DOHH2 (cell line): ENCODE results near the gene CDK6.

ENCODE experiments used
- H3F3A ChIP-seq: fragments of 200-600 bp; sonication (generic), shearing (Covaris generic); 2 replicates; pipeline ENCODE4 v1.6.0; 2016; ENCODE audit warnings: antibody characterized with exemption, mild to moderate bottlenecking; ENCODE audit not compliant: control insufficient read depth, insufficient read depth
- H3K27ac ChIP-seq: fragments of 200-600 bp; sonication (generic); 2 replicates; pipeline ENCODE4 v1.5.1; 2014; ENCODE audit warnings: low read depth, mild to moderate bottlenecking, low read length, moderate library complexity
- H3K27me3 ChIP-seq: fragments of 200-600 bp; sonication (generic); 2 replicates; pipeline ENCODE4 v1.6.1; 2014; ENCODE audit warnings: mild to moderate bottlenecking, low read length, mixed read lengths; ENCODE audit not compliant: control insufficient read depth
- H3K36me3 ChIP-seq: fragments of 200-600 bp; sonication (generic); 2 replicates; pipeline ENCODE4 v1.6.1; 2014; ENCODE audit warnings: mild to moderate bottlenecking, low read length, moderate library complexity, mixed read lengths; ENCODE audit not compliant: control insufficient read depth
- H3K4me1 ChIP-seq: fragments of 200-600 bp; sonication (generic); 2 replicates; pipeline ENCODE4 v1.6.1; 2014; ENCODE audit warnings: mild to moderate bottlenecking, low read length, mixed read lengths; ENCODE audit not compliant: control insufficient read depth
- H3K4me2 ChIP-seq: fragments of 200-600 bp; sonication (generic); 2 replicates; pipeline ENCODE4 v1.6.0; 2014; ENCODE audit warnings: mild to moderate bottlenecking, low read length, moderate library complexity
- H3K4me3 ChIP-seq: fragments of 200-600 bp; sonication (generic); 2 replicates; pipeline ENCODE4 v1.5.1; 2014; ENCODE audit warnings: mild to moderate bottlenecking, low read length, mixed read lengths
- H3K79me2 ChIP-seq: fragments of 200-600 bp; sonication (generic); 2 replicates; pipeline ENCODE4 v1.6.1; 2014; ENCODE audit warnings: mild to moderate bottlenecking, low read length, mixed read lengths; ENCODE audit not compliant: control insufficient read depth
- H3K9me2 ChIP-seq: fragments of 200-600 bp; sonication (generic); replicated peaks from 2 replicates; pipeline ENCODE4 v1.6.1; 2014; ENCODE audit warnings: mild to moderate bottlenecking, low read length, mixed read lengths; ENCODE audit not compliant: control insufficient read depth
- H3K9me3 ChIP-seq: fragments of 200-600 bp; sonication (generic); 2 replicates; pipeline ENCODE4 v1.6.1; 2014; ENCODE audit warnings: antibody characterized with exemption, low read length, mixed read lengths; ENCODE audit not compliant: control insufficient read depth, insufficient read depth
- H4K20me1 ChIP-seq: fragments of 200-600 bp; sonication (generic); 2 replicates; pipeline ENCODE4 v1.6.0; 2014; ENCODE audit warnings: low read depth, mild to moderate bottlenecking, antibody characterized with exemption, low read length, moderate library complexity; ENCODE audit not compliant: control insufficient read depth, insufficient read depth
- CTCF ChIP-seq: fragments of 200-600 bp; sonication (generic); IDR thresholded peaks from one replicate; pipeline ENCODE4 v1.5.1; 2014; ENCODE audit warnings: antibody characterized with exemption, mild to moderate bottlenecking, low read depth, low read length; ENCODE audit not compliant: poor library complexity, severe bottlenecking
- EZH2phosphoT487 ChIP-seq: fragments of 200-600 bp; sonication (generic); IDR thresholded peaks from 2 replicates; pipeline ENCODE4 v1.6.1; 2017; ENCODE audit warnings: borderline replicate concordance, mild to moderate bottlenecking, antibody characterized with exemption, low read length, moderate library complexity, mixed read lengths

The CDK6 gene

GRCh38 chr7:92622685-92623084, 213.7 kb downstream of the CDK6 start:
- TF ChIP-seq CTCF, result no peak
- no peak for TF ChIP-seq EZH2phosphoT487
- Histone ChIP-seq H3K4me2 (peak overlapping the region; percentile 60), H3K9me2 (no peaks in the 10 kb centered on the region), H3K4me1 (peaks cover 39% of the 10 kb centered on the region), H3K36me3 (peaks cover 25% of the 10 kb centered on the region), H3K27ac (peak overlapping the region; percentile 46), H4K20me1 (no peaks in the 10 kb centered on the region), H3K79me2 (no peaks in the 10 kb centered on the region), H3F3A (peaks cover 18% of the 10 kb centered on the region; the same call in 1 of the 2 replicates), H3K27me3 (no peaks in the 10 kb centered on the region), H3K9me3 (no peaks in the 10 kb centered on the region), H3K4me3 (0 out of 2 replicates have a peak overlapping the region, but pooled peaks have one; percentile 27)

- TF ChIP-seq EZH2phosphoT487, result no peak
- TF ChIP-seq CTCF, result no peak
- Histone ChIP-seq H3K9me2 (no peaks in the 10 kb centered on the region), H3K9me3 (no peaks in the 10 kb centered on the region), H3K36me3 (peaks cover 31% of the 10 kb centered on the region), H3K27me3 (no peaks in the 10 kb centered on the region), H4K20me1 (no peaks in the 10 kb centered on the region), H3K79me2 (no peaks in the 10 kb centered on the region), H3K27ac (peak overlapping the region; percentile 46), H3K4me2 (peak overlapping the region; percentile 60), H3F3A (peaks cover 18% of the 10 kb centered on the region; the same call in 1 of the 2 replicates), H3K4me1 (peaks cover 39% of the 10 kb centered on the region), H3K4me3 (peak overlapping the region; percentile 27; the same call in 1 of the 2 replicates)
Observed at GRCh38 chr7:92622030-92622429, 214.3 kb downstream of the CDK6 start.

DNA sequence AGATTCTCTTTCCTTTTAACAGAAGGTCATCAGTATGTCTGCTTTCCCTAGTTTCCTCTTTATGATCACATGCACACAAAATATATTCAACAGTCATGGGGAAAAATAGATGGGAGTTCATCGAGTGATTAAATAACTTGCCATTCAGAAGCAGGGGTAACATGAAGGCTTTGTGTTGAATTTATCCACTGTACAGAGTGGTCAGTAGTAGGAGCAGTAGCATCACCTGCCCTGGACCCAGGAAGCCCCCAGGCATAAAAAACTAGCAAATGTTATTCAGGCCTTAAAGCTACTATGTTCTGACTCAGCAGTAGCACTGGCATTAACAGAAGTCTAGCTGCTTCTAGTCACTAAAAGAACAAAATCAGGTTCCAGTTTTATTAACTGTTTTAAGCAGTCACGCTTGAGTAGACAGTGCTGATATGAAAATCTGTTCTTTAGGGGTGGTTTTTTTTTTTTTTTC, 214.8 kb downstream of the CDK6 start:
- Histone ChIP-seq H3K27ac (peak overlapping the region; percentile 46), H3K4me2 (peak overlapping the region; percentile 60), H3K9me2 (no peaks in the 10 kb centered on the region), H3K4me1 (peaks cover 39% of the 10 kb centered on the region), H3K4me3 (peak overlapping the region; percentile 27), H3K36me3 (peaks cover 36% of the 10 kb centered on the region), H3F3A (peaks cover 18% of the 10 kb centered on the region; the same call in 1 of the 2 replicates), H4K20me1 (no peaks in the 10 kb centered on the region), H3K9me3 (no peaks in the 10 kb centered on the region), H3K79me2 (no peaks in the 10 kb centered on the region), H3K27me3 (no peaks in the 10 kb centered on the region)
- no peak for TF ChIP-seq CTCF
- no peak for TF ChIP-seq EZH2phosphoT487
